K562 (cell line): ENCODE data around the gene DNMT1. TPM values are rescaled to one million over a fixed set of nuclear protein-coding genes. Genes with fewer than 3 reads are reported as not detected.

Experiments used
- ATAC-seq: fragments of 200-7000 bp; cut with Tn5 transposase; 3 replicates; pipeline ENCODE4 v1.9.1; 2020; ENCODE audit warnings: moderate library complexity
- BruUV-seq: library from RNA; stranded (reverse); fragments of 400-500 nt; replicated peaks from 2 replicates; lab custom pipeline; 2021; lab: Mats Ljungman, UMichigan
- CTCF ChIA-PET: fragments of 300-600 bp; formaldehyde crosslinking; extraction: SDS; loops from one replicate; lab custom pipeline; 2021; ENCODE audit warnings: low intra/inter-chr PET ratio; lab: Yijun Ruan, JAX
- POLR2A ChIA-PET: fragments of 300-600, 350-650 bp; sonication (Branson Sonifier 250); formaldehyde crosslinking; extraction: SDS; loops from one replicate; lab custom pipeline; 2021; ENCODE audit warnings: antibody characterized with exemption, inconsistent platforms; lab: Yijun Ruan, JAX
- DNase-seq, 4 experiments: peaks; one replicate each; pipeline versions ENCODE4 v3.0.0 to v3.0.0-alpha.2; 2011 to 2018; ENCODE audit warnings: low spot score in 3 of 4, mixed read lengths in 3 of 4; ENCODE audit errors: extremely low read depth in 1 of 4
- FAIRE-seq: peaks from 2 replicates; lab custom pipeline; 2011; peaks lifted over from hg19 to GRCh38; lab: Jason Lieb, UNC
- H2AFZ ChIP-seq: 2 replicates; pipeline ENCODE4 v1.6.0; 2011; ENCODE audit warnings: low read depth, low read length, control low read depth, inconsistent platforms
- H3K27ac ChIP-seq: fragments of 200-600 bp; 3 replicates; pipeline ENCODE4 v1.8.0; 2011; ENCODE audit warnings: low read depth, mild to moderate bottlenecking, control low read depth, inconsistent platforms, low read length, moderate library complexity, mixed read lengths; ENCODE audit errors: extremely low read depth
- H3K27me3 ChIP-seq, 2 experiments: fragments of 300-600 bp in 1 of 2; 2 replicates in 1 of 2; 3 replicates in 1 of 2; pipeline versions ENCODE4 v1.6.0 to v1.8.0; 2011; ENCODE audit warnings: inconsistent platforms in 2 of 2, low read length in 2 of 2, mild to moderate bottlenecking in 1 of 2, mixed read lengths in 1 of 2, moderate library complexity in 1 of 2; ENCODE audit not compliant: control insufficient read depth in 2 of 2, insufficient read depth in 2 of 2
- H3K36me3 ChIP-seq: fragments of 300-600 bp; 3 replicates; pipeline ENCODE4 v1.8.0; 2011; ENCODE audit warnings: mild to moderate bottlenecking, low read length, inconsistent platforms; ENCODE audit not compliant: control insufficient read depth, insufficient read depth
- H3K4me1 ChIP-seq, 2 experiments: fragments of 200-600 bp in 1 of 2; replicated peaks in 1 of 2; 2 replicates in 1 of 2; 3 replicates in 1 of 2; pipeline versions ENCODE4 v1.5.1 to v1.8.0; 2011; ENCODE audit warnings: inconsistent platforms in 2 of 2, low read length in 2 of 2, mild to moderate bottlenecking in 1 of 2, mixed read lengths in 1 of 2, moderate library complexity in 1 of 2; ENCODE audit not compliant: control insufficient read depth in 2 of 2, insufficient read depth in 2 of 2
- H3K4me2 ChIP-seq: 2 replicates; pipeline ENCODE4 v1.6.1; 2011; ENCODE audit warnings: low read length, control low read depth, inconsistent platforms, mixed read lengths; ENCODE audit not compliant: insufficient read depth
- H3K4me3 ChIP-seq: fragments of 200-600 bp; sonication (generic), shearing (Covaris generic); 2 replicates; pipeline ENCODE4 v1.5.1; 2016; ENCODE audit warnings: control low read depth, inconsistent platforms
- H3K79me2 ChIP-seq: fragments of 200-600 bp; 3 replicates; pipeline ENCODE4 v1.8.0; 2011; ENCODE audit warnings: low read length, inconsistent platforms; ENCODE audit not compliant: control insufficient read depth, insufficient read depth
- H3K9ac ChIP-seq, 2 experiments: 2 replicates each; pipeline versions ENCODE4 v1.6.0 to v1.6.1; 2011; ENCODE audit warnings: low read depth in 2 of 2, low read length in 2 of 2, control low read depth in 1 of 2, inconsistent platforms in 1 of 2, mild to moderate bottlenecking in 1 of 2, mixed read lengths in 1 of 2; ENCODE audit not compliant: insufficient read depth in 1 of 2
- H3K9me1 ChIP-seq: one replicate; pipeline ENCODE4 v1.6.0; 2011; ENCODE audit warnings: inconsistent platforms, mild to moderate bottlenecking, low read length, moderate library complexity; ENCODE audit not compliant: control insufficient read depth, insufficient read depth
- H3K9me3 ChIP-seq: replicated peaks from 2 replicates; pipeline ENCODE4 v1.5.1; 2011; ENCODE audit warnings: low read depth, low read length, inconsistent platforms; ENCODE audit not compliant: control insufficient read depth, insufficient read depth
- H4K20me1 ChIP-seq: replicated peaks from 2 replicates; pipeline ENCODE4 v1.6.1; 2011; ENCODE audit warnings: low read length, inconsistent platforms, mixed read lengths; ENCODE audit not compliant: control insufficient read depth, insufficient read depth
- E2F5 ChIP-seq: sonication (generic); formaldehyde crosslinking; IDR thresholded peaks from 2 replicates; pipeline ENCODE4 v1.8.0; 2022; ENCODE audit warnings: mild to moderate bottlenecking, missing genetic modification reagents
- FOXK2 ChIP-seq, 2 experiments: fragments of 450-650 bp; IDR thresholded peaks in 1 of 2; conservative IDR thresholded peaks in 1 of 2; 2 replicates each; pipeline ENCODE4 v1.6.1; 2016; ENCODE audit warnings: low read depth in 2 of 2, mild to moderate bottlenecking in 1 of 2
- HMG20A ChIP-seq: fragments of 450-650 bp; formaldehyde crosslinking; conservative IDR thresholded peaks from 2 replicates; pipeline ENCODE4 v1.4.0; 2020; ENCODE audit warnings: mild to moderate bottlenecking, mixed read lengths
- SP2 ChIP-seq: IDR thresholded peaks from 2 replicates; pipeline ENCODE4 v1.6.1; 2011; ENCODE audit warnings: mild to moderate bottlenecking, low read depth, low read length, moderate library complexity; ENCODE audit not compliant: poor library complexity, severe bottlenecking; ENCODE audit errors: extremely low read depth
- SUPT5H ChIP-seq: fragments of 450-650 bp; IDR thresholded peaks from 2 replicates; pipeline ENCODE4 v1.6.1; 2016
- USF1 ChIP-seq: sonication (generic); formaldehyde crosslinking; IDR thresholded peaks from 2 replicates; pipeline ENCODE4 v1.9.0; 2022; ENCODE audit warnings: mild to moderate bottlenecking, missing genetic modification reagents
- ZFP36 ChIP-seq: fragments of 150-350 bp; IDR thresholded peaks from 2 replicates; pipeline ENCODE4 v1.6.1; 2018; ENCODE audit warnings: low read length, low read depth; ENCODE audit not compliant: partially characterized antibody
- WGBS: fragments of 100-300 bp; shearing (Covaris generic); methylation state at CpG from one replicate; pipeline ENCODE4 v1.1.6; 2016; ENCODE audit warnings: low coverage, mixed read lengths; ENCODE audit not compliant: insufficient coverage; ENCODE audit errors: missing lambda C conversion rate; 5-methylcytosine and 5-hydroxymethylcytosine counted together
- in situ Hi-C: fragments of 300-500 bp; cut with MboI; formaldehyde crosslinking; loops from 4 replicates; pipeline ENCODE4 v1.15.0; 2018; ENCODE audit warnings: inconsistent platforms, mixed read lengths
- intact Hi-C: fragments of 100-400 bp; cut with micrococcal nuclease; formaldehyde crosslinking; loops from 2 replicates; pipeline ENCODE4 v1.14.2; 2022
- polyA plus RNA-seq, 8 experiments: library from polyadenylated mRNA; depleted of rRNA in 4 of 8; stranded (reverse) in 5 of 8; unstranded in 3 of 8; fragments of >200 nt; fragmentation: Nextera tagmentation in 2 of 8; fragmentation: Illumina TruSeq in 1 of 8; extraction: Ambion mirVana in 2 of 8; extraction: Trizol in 1 of 8; gene quantifications; 2 replicates each; pipeline versions ENCODE4 v1.2.1 to v1.2.3, GENCODE V29; 2011 to 2014; ENCODE audit warnings: inconsistent platforms in 1 of 8, missing spikeins in 1 of 8
- total RNA-seq, 7 experiments: library from RNA; depleted of rRNA in 6 of 7; stranded (reverse); fragments of >200 nt in 6 of 7; fragmentation: Illumina TruSeq in 2 of 7; extraction: Trizol in 2 of 7; gene quantifications; 2 replicates each; pipeline versions ENCODE4 v1.2.1 to v1.2.3, GENCODE V29; 2011 to 2021; ENCODE audit warnings: low replicate concordance in 1 of 7
- TF ChIP-seq, protein P1 (sequence below), 2 experiments: IDR thresholded peaks in 1 of 2; conservative IDR thresholded peaks in 1 of 2; 2 replicates each; pipeline ENCODE4 v1.6.1; 2016; ENCODE audit warnings: low read depth in 2 of 2, mild to moderate bottlenecking in 1 of 2, missing compliant biosample characterization in 1 of 2, missing genetic modification characterization in 1 of 2, moderate library complexity in 1 of 2
- TF ChIP-seq, protein P2 (sequence below): sonication (generic); formaldehyde crosslinking; IDR thresholded peaks from 2 replicates; pipeline ENCODE4 v1.8.1; 2023; ENCODE audit warnings: mild to moderate bottlenecking, missing genetic modification reagents
- TF ChIP-seq, protein P3 (sequence below): fragments of 450-650 bp; formaldehyde crosslinking; IDR thresholded peaks from 2 replicates; pipeline ENCODE4 v1.4.0; 2020; ENCODE audit warnings: mild to moderate bottlenecking, moderate library complexity

DNMT1 gene
- total and polyA plus RNA-seq, 9 of the 15 experiments (the other 6 are each of a cell fraction or from before 2014, with no cell fraction given), result 80.1 to 271 (median 121) TPM

GRCh38 chr19:10115392-10116084, 79.2 kb downstream of the DNMT1 start:
- intact Hi-C loops, result no loop called here
- H3K4me1 ChIP-seq, result peaks cover 3 to 90% of the 10 kb centered on the region in 2 experiments; a peak in 3 of 5 replicates
- FAIRE-seq, result no peak
- TF ChIP-seq, protein P1, sequence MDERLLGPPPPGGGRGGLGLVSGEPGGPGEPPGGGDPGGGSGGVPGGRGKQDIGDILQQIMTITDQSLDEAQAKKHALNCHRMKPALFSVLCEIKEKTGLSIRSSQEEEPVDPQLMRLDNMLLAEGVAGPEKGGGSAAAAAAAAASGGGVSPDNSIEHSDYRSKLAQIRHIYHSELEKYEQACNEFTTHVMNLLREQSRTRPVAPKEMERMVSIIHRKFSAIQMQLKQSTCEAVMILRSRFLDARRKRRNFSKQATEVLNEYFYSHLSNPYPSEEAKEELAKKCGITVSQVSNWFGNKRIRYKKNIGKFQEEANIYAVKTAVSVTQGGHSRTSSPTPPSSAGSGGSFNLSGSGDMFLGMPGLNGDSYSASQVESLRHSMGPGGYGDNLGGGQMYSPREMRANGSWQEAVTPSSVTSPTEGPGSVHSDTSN (CRISPR knock-in tag; IDR thresholded peaks at IDR 0.05; ENCODE audit: low read depth), result no peak
- TF ChIP-seq, protein P1 (tag; conservative IDR thresholded peaks at IDR 0.05; ENCODE audit: low read depth), result no peak
- no peak for TF ChIP-seq HMG20A
- TF ChIP-seq, protein P2, sequence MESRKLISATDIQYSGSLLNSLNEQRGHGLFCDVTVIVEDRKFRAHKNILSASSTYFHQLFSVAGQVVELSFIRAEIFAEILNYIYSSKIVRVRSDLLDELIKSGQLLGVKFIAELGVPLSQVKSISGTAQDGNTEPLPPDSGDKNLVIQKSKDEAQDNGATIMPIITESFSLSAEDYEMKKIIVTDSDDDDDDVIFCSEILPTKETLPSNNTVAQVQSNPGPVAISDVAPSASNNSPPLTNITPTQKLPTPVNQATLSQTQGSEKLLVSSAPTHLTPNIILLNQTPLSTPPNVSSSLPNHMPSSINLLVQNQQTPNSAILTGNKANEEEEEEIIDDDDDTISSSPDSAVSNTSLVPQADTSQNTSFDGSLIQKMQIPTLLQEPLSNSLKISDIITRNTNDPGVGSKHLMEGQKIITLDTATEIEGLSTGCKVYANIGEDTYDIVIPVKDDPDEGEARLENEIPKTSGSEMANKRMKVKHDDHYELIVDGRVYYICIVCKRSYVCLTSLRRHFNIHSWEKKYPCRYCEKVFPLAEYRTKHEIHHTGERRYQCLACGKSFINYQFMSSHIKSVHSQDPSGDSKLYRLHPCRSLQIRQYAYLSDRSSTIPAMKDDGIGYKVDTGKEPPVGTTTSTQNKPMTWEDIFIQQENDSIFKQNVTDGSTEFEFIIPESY, result peak; percentile 35; the same call in 1 of the 2 replicates
- 0 out of 2 replicates have a peak, but pooled peaks have one; percentile 25 for TF ChIP-seq USF1
- TF ChIP-seq, protein P3, sequence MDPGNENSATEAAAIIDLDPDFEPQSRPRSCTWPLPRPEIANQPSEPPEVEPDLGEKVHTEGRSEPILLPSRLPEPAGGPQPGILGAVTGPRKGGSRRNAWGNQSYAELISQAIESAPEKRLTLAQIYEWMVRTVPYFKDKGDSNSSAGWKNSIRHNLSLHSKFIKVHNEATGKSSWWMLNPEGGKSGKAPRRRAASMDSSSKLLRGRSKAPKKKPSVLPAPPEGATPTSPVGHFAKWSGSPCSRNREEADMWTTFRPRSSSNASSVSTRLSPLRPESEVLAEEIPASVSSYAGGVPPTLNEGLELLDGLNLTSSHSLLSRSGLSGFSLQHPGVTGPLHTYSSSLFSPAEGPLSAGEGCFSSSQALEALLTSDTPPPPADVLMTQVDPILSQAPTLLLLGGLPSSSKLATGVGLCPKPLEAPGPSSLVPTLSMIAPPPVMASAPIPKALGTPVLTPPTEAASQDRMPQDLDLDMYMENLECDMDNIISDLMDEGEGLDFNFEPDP (CRISPR knock-in tag), result no peak
- no peak for TF ChIP-seq SP2
- TF ChIP-seq ZFP36, result no peak
- peak; percentile 81; the same call in 1 of the 2 replicates for TF ChIP-seq E2F5
- peak; percentile 58; the same call in 1 of the 2 replicates for TF ChIP-seq SUPT5H
- no peak for TF ChIP-seq FOXK2 (conservative IDR thresholded peaks at IDR 0.05 in 1 of 2, IDR thresholded peaks at IDR 0.05 in 1 of 2; ENCODE audit: low read depth in 2 of 2)

More at GRCh38 chr19:10115392-10116084, 79.2 kb downstream of the DNMT1 start:
- no peak overlapping the region for H3K9ac ChIP-seq
- no peak for ATAC-seq
- no peaks in the 10 kb centered on the region for H3K9me3 ChIP-seq
- TSS peak; percentile 3 for BruUV-seq
- H3K4me3 ChIP-seq, result no peak overlapping the region
- H3K36me3 ChIP-seq, result peaks cover 55% of the 10 kb centered on the region; the same call in 2 of the 3 replicates
- no peak overlapping the region for H3K4me2 ChIP-seq
- H4K20me1 ChIP-seq, result peaks cover 5% of the 10 kb centered on the region; the same call in 1 of the 2 replicates
- ChIA-PET POLR2A (interaction anchor here (0.7 to 5.8 kb wide), 6 partner anchors 8 to 361 kb away, joined by 3 to 49 read pairs (median 4); partner anchors contain the start of gene PPAN), CTCF (no interaction called here)
- no peak overlapping the region for H3K27ac ChIP-seq
- H3K79me2 ChIP-seq, result peaks cover 15% of the 10 kb centered on the region
- no peak overlapping the region for H2AFZ ChIP-seq
- no peaks in the 10 kb centered on the region for H3K27me3 ChIP-seq
- no peaks in the 10 kb centered on the region for H3K9me1 ChIP-seq
- WGBS, result 93% methylated on average over 35 of the region's 45 CpGs
- in situ Hi-C loops, result no loop called here
- DNase-seq, result peak in 1 of 4 experiments; percentile 14
